HG02885 (cell line): ENCODE results near the gene PDHB.

Experiments used
- ATAC-seq: cut with Tn5 transposase; IDR thresholded peaks from one replicate; pipeline ENCODE4 v1.9.1; 2021; ENCODE audit warnings: mild to moderate bottlenecking; ENCODE audit not compliant: unreplicated experiment, poor library complexity

The PDHB gene

GRCh38 chr3:58433400-58434167, at the start of gene PDHB:
Gene PDHB (minus strand): TSS chr3:58433832. CDS start chr3:58433809, 23 bp downstream.
- ATAC-seq = peak; percentile 95

- ATAC-seq = no peak
Measured at GRCh38 chr3:58482917-58483636, 49.4 kb upstream of the PDHB start.

- no peak for ATAC-seq
Measured at GRCh38 chr3:58480309-58480708, 46.7 kb upstream of the PDHB start.

GRCh38 chr3:58478781-58479180, 45.1 kb upstream of the PDHB start:
- ATAC-seq = no peak

- ATAC-seq = no peak
Measured at GRCh38 chr3:58474967-58475578, 41.4 kb upstream of the PDHB start.

GRCh38 chr3:58474348-58474911, 40.8 kb upstream of the PDHB start:
- no peak for ATAC-seq

- ATAC-seq = no peak
Measured at GRCh38 chr3:58473275-58473674, 39.6 kb upstream of the PDHB start.

- ATAC-seq = no peak
Measured at GRCh38 chr3:58471025-58471887, 37.6 kb upstream of the PDHB start.

GRCh38 chr3:58470363-58471024, 36.9 kb upstream of the PDHB start:
- ATAC-seq = no peak

- no peak for ATAC-seq
Measured at GRCh38 chr3:58469096-58469495, 35.5 kb upstream of the PDHB start.

- no peak for ATAC-seq
Measured at GRCh38 chr3:58466899-58467563, 33.4 kb upstream of the PDHB start.

GRCh38 chr3:58464866-58465265, 31.2 kb upstream of the PDHB start:
- no peak for ATAC-seq

- ATAC-seq = no peak
Measured at GRCh38 chr3:58463942-58464271, 30.3 kb upstream of the PDHB start.

- peak; percentile 83 for ATAC-seq
Measured at GRCh38 chr3:58463181-58463941, 29.7 kb upstream of the PDHB start.

GRCh38 chr3:58462829-58463180, 29.2 kb upstream of the PDHB start:
- ATAC-seq = no peak

GRCh38 chr3:58459160-58459559, 25.5 kb upstream of the PDHB start:
- no peak for ATAC-seq

- ATAC-seq = no peak
Measured at GRCh38 chr3:58452176-58452575, 18.5 kb upstream of the PDHB start.
